ENCODE results near the gene RNF181.
A peak's percentile ranks its signal among the peaks of the same experiment; 100 is the strongest.
"Not testable (repeated sequence)": the region's sequence is repeated elsewhere in the genome, so short reads cannot be mapped to it uniquely, and the experiment has no call there.

Gene RNF181

GRCh38 chr2:85615413-85615728, 19.8 kb downstream of the RNF181 start:
- DNase-seq: no peak

DNA sequence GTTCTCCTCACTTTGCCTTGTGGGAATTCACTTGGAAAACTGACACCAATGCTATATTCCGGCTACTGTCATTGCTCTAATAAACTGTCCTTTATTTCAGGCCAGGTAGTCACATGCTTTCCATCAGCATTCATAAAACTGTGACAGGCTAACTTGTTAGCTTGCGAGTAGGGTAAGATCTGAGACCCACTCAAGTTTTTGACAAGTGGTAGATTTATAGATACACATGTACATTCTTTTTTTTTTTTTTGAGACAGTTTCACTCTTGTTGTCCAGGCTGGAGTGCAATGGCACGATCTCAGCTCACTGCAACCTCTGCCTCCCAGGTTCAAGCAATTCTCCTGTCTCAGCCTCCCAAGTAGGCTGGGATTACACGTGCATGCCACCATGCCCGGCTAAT, 22.2 kb downstream of the RNF181 start:
- DNase-seq: not testable (repeated sequence)

- DNase-seq: no peak
Measured at GRCh38 chr2:85619617-85620016, 24.1 kb downstream of the RNF181 start.

GRCh38 chr2:85621338-85621737, 25.8 kb downstream of the RNF181 start:
- DNase-seq: no peak

GRCh38 chr2:85623991-85624390, 28.4 kb downstream of the RNF181 start:
- no peak for DNase-seq

GRCh38 chr2:85628658-85629057, 33.1 kb downstream of the RNF181 start:
- DNase-seq: no peak

GRCh38 chr2:85631316-85631715, 35.8 kb downstream of the RNF181 start:
- DNase-seq: no peak

DNA sequence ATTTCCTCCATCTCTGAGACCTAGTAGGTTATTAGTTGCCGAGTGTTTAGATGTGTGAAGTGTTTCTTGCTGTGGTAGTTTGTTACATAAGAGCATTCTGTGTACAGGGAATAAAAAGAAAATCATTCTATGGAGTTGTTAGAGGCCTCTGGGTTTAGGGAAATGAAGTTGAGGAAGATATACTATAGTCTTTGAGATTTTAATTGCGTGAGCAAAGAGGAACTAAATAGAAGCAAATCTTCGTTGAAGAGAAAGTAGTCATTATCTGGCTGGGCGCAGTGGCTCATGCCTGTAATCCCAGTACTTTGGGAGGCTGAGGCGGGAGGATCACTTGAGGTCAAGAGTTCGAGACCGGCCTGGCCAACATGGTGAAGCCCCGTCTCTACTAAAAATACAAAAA, 39.5 kb downstream of the RNF181 start:
- DNase-seq: no peak

GRCh38 chr2:85635636-85636035, 40.1 kb downstream of the RNF181 start:
- no peak for DNase-seq

DNA sequence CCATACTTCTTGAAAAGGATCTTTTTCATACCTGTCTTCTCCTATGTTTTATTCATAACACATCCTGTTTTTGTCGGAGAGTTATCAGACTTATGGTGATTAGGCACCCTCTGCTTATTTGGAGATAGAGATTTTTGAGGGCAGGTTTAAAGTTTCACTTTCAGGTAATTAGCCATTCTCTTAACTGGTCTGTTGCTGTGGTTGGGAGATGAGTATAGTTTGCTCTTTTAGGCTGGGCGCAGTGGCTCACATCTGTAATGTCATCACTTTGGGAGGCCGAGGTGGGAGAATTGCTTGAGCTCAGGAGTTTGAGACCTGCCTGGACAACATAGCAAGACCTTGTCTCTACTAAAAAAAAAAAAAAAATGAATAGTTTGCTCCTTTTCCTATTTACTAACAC, 47.2 kb downstream of the RNF181 start:
- DNase-seq: peak; percentile 57

DNA sequence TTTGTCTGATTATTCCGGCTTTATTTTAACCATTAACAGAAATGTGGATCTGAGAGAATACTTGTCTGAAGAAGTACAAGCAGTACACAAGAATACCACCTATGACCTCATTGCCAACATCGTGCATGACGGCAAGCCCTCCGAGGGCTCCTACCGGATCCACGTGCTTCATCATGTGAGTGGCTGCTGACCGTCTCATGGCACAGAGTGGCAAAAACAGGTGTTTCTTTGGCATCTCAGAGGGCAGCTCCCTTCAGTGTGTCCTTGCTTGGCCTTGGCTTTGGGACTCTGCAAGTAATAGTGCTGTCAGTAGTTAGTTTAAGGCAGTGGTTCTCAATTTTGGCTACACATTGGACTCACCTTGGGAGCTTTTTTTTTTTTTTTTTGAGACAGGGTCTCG, 49.4 kb downstream of the RNF181 start:
- no peak for DNase-seq

- DNase-seq: no peak
Measured at GRCh38 chr2:85646166-85646565, 50.6 kb downstream of the RNF181 start.

Measured in RPMI8226 (cell line).